RWPE2 (cell line): ENCODE results near the gene DSCAM.

Experiments
- ATAC-seq: fragments of 200-7000 bp; cut with Tn5 transposase; 3 replicates; pipeline ENCODE4 v1.9.1; 2021; ENCODE audit warnings: low read depth
- DNase-seq: peaks from one replicate; pipeline ENCODE4 v3.0.0-alpha.2; 2020; ENCODE audit warnings: low spot score
- H3K27ac ChIP-seq: fragments of 450-650 bp; 2 replicates; pipeline ENCODE4 v1.5.1; 2017; ENCODE audit warnings: mild to moderate bottlenecking; ENCODE audit not compliant: poor library complexity, severe bottlenecking
- H3K27me3 ChIP-seq: fragments of 250-450 bp; sonication (Bioruptor Pico); 2 replicates; pipeline ENCODE4 v1.5.1; 2021; ENCODE audit warnings: mild to moderate bottlenecking, moderate library complexity; ENCODE audit not compliant: insufficient read depth, poor library complexity, severe bottlenecking
- H3K36me3 ChIP-seq: fragments of 250-450 bp; sonication (Bioruptor Pico); 2 replicates; pipeline ENCODE4 v1.5.1; 2020; ENCODE audit warnings: low read depth, mild to moderate bottlenecking, moderate library complexity
- H3K4me1 ChIP-seq: fragments of 250-450 bp; sonication (Bioruptor Pico); 2 replicates; pipeline ENCODE4 v1.5.1; 2021; ENCODE audit warnings: mild to moderate bottlenecking, moderate library complexity; ENCODE audit not compliant: insufficient read depth, poor library complexity, severe bottlenecking
- H3K4me3 ChIP-seq: fragments of 250-450 bp; sonication (Bioruptor Pico); 2 replicates; pipeline ENCODE4 v1.5.1; 2021; ENCODE audit warnings: mild to moderate bottlenecking, moderate library complexity; ENCODE audit not compliant: severe bottlenecking
- H3K9me3 ChIP-seq: fragments of 250-450 bp; sonication (Bioruptor Pico); 2 replicates; pipeline ENCODE4 v1.5.1; 2021; ENCODE audit warnings: mild to moderate bottlenecking, moderate library complexity; ENCODE audit not compliant: severe bottlenecking
- CTCF ChIP-seq: fragments of 450-650 bp; IDR thresholded peaks from one replicate; pipeline ENCODE4 v1.5.1; 2017; ENCODE audit warnings: mild to moderate bottlenecking, moderate library complexity; ENCODE audit not compliant: poor library complexity, severe bottlenecking

The DSCAM gene

DNA sequence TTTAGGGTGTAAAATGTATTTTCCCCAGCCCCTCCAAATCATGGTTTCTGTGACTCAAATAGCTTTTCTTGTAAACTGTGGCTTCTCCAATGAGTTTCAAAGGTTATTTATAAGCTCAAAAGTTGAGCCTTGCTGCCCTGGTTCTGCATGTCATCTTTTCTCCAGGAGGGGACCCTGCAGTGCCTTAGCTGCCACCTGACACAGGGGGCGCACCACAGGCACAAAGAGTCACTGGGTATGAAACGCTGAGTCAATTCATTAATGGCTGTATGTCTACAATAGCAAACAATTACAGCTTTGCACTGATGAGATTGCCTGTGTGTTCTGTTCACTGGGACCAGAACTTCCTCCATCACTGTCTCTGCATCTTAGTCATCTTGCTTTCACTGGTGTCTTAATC, 878.9 kb downstream of the DSCAM start:
- no peaks in the 10 kb centered on the region for H3K4me1 ChIP-seq
- H3K27me3 ChIP-seq = no peaks in the 10 kb centered on the region
- no peak overlapping the region for H3K27ac ChIP-seq
- DNase-seq (no peak), ATAC-seq (no peak)
- no peaks in the 10 kb centered on the region for H3K9me3 ChIP-seq
- no peak for TF ChIP-seq CTCF
- H3K4me3 ChIP-seq = no peak overlapping the region
- H3K36me3 ChIP-seq = no peaks in the 10 kb centered on the region

DNA sequence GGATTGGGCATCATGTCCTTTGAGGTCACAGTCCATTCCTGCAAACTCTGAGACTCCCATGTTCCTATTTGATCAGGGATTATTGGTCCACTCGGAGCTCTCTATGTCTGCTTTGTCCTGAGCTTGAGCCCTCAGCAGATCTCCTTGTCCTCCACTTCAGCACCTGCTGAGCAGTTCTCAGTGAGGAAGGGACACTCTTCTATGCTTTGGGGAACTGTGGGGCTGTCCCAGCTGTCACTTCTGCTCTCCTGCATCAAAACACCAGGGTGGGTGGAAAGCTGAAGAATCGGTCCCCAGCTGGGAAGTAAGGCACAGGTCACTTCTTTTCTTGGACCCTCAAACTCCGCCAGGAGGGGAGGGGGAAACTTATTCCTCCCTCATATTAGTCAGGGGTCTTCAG, 880.2 kb downstream of the DSCAM start:
- ATAC-seq = no peak
- TF ChIP-seq CTCF = no peak
- H3K4me1 ChIP-seq = no peaks in the 10 kb centered on the region

GRCh38 chr21:39965026-39965425, 881.9 kb downstream of the DSCAM start:
- Histone ChIP-seq H3K4me1 (no peaks in the 10 kb centered on the region), H3K27me3 (no peaks in the 10 kb centered on the region), H3K9me3 (no peaks in the 10 kb centered on the region), H3K27ac (no peak overlapping the region), H3K36me3 (no peaks in the 10 kb centered on the region), H3K4me3 (no peak overlapping the region)
- DNase-seq (no peak), ATAC-seq (no peak)
- TF ChIP-seq CTCF = no peak

More for the DNA sequence above, 880.2 kb downstream of the DSCAM start:
- H3K36me3 ChIP-seq = no peaks in the 10 kb centered on the region
- no peak overlapping the region for H3K4me3 ChIP-seq
- H3K9me3 ChIP-seq = no peaks in the 10 kb centered on the region
- no peaks in the 10 kb centered on the region for H3K27me3 ChIP-seq
- no peak overlapping the region for H3K27ac ChIP-seq
- DNase-seq = no peak

- H3K27me3 ChIP-seq = peaks cover 3% of the 10 kb centered on the region
- ATAC-seq (no peak; the same call in 2 of the 3 replicates), DNase-seq (no peak)
- H3K4me1 ChIP-seq = no peaks in the 10 kb centered on the region
- H3K36me3 ChIP-seq = no peaks in the 10 kb centered on the region
- no peak for TF ChIP-seq CTCF
- no peaks in the 10 kb centered on the region for H3K9me3 ChIP-seq
- no peak overlapping the region for H3K4me3 ChIP-seq
- H3K27ac ChIP-seq = no peak overlapping the region
Measured at GRCh38 chr21:39961251-39961650, 885.7 kb downstream of the DSCAM start.
